Limb (tissue), 2 donors: Measurements from ENCODE around the gene KDM7A.
"Not testable (repeated sequence)": the region's sequence is repeated elsewhere in the genome, so short reads cannot be mapped to it uniquely, and the experiment has no call there.

ENCODE experiments used
- DNase-seq, 2 donors: peaks; one replicate each; pipeline ENCODE4 v3.0.0-alpha.2; 2016; ENCODE audit errors: extremely low spot score in 2 of 2

The KDM7A gene

GRCh38 chr7:140160308-140160707 lies 16.5 kb downstream of the KDM7A start:
- DNase-seq = no peak

- DNase-seq = no peak
These were observed 17.3 kb downstream of the KDM7A start for GRCh38 chr7:140159497-140159896.

- DNase-seq = no peak
These were observed 20.2 kb downstream of the KDM7A start for GRCh38 chr7:140156460-140157080.

DNA sequence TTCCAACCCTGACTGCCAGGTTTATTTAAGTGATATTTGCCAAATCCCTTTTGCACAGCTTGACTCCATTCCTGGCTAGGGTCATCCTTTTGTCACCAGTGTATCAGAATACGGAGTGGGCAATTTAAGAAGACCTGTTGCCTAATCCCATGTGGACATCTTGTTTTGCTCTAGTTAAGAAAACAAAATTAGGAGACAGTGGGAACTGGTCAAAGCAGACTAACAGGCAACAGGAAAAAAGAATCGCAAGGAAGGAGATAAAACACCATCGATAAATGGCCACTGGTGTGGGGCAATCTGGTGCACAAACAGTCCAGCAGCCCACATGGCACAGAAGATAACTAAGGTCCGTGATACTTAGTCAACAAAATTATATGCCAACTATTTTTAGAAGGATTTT lies 21.4 kb downstream of the KDM7A start:
- DNase-seq = no peak

DNA sequence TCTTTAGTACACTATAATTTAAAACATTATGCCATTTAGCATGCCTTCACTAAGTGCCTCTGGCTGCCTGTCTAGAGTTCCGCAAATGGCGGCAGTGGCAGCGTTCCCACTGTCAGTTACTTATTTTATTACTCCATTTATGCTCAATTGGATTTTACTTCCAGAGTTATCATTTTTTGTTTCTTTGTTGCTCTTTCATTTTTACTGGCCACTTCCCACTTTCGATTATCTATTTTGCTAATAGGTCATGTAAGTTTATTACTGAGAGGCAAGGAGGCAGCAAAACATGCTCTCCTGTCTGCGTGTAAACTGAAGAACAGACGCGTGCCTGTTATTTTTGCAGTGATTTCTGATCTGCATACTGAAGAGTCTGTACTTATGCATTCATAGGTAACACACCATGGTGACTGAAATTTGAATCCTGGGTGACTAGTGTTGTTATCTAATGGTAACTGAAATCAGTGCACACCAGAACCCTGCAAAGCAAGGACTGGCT lies 23.1 kb downstream of the KDM7A start:
- no peak for DNase-seq

DNA sequence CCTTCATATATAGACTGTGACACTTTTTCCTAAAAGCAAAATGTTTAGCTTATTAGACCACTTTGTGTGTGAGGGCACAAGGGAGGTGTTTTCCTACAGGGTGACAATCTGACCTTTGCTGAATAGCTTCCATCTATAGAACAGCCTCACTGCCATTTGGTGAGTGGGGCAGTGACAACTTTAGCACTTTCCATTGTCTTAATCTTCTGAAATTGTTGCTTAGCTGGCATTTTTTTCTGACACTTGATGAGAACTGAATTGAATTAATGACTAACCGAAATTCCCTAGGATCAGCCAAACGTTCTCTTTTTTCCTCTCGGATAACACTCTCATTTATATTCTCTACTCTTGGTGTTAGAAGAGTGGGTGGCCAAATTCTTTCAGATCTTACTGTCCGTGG lies 30.2 kb downstream of the KDM7A start:
- no peak for DNase-seq

DNA sequence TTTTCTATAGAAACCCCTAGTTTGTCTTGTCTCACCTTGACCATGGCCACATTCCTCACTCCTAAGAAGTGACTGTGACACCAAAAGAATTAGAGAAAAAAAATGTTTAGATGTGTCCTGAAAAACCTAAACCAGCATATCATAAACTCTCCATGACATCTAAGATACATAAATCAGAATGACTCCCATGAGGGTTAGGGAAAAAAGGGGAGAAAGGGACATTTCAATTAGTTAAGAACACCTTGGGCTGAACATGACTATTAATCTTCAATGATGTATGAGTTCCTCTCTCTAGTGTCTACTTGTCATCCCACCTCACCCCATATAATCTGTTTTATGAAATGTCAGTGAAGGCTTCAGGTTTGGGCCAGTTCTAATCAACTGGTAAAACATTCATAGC lies 31.1 kb downstream of the KDM7A start:
- DNase-seq = no peak

DNA sequence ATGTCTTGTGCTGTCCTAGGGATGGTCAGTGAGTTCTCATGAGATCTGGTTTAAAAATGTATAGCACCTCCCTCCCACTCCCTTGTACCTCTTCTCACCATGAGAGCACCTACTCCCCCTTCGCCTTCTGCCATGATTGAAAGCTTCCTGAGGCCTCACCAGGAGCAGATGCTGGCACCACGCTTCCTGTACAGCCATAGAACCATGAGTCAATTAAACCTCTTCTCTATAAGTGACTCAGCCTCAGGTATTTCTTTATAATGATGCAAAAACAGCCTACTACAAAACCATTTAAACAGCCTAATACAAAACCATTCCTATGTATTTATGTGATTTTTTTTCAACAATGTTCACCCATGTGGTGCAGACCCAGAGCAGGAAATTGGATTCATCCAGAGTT lies 32.0 kb downstream of the KDM7A start:
- DNase-seq = no peak

GRCh38 chr7:140143997-140144396 lies 32.8 kb downstream of the KDM7A start:
- no peak for DNase-seq

DNA sequence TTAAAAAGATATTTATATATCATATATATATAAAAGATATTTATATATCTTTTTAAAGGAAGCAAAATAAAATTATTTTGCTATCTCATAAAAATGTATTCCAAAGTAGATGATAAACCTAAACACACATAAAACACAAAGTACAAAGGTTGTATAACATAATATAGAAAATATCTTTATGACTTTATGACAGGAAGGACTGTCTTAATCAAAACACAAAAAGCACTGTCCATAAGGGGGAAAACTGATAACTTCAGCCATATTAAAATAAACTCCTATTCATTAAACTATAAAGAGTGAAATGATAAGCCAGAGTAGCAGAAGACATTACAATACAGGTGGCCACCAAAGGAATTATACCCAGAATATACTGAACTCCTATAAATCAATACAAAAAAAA lies 34.8 kb downstream of the KDM7A start:
- DNase-seq = no peak

DNA sequence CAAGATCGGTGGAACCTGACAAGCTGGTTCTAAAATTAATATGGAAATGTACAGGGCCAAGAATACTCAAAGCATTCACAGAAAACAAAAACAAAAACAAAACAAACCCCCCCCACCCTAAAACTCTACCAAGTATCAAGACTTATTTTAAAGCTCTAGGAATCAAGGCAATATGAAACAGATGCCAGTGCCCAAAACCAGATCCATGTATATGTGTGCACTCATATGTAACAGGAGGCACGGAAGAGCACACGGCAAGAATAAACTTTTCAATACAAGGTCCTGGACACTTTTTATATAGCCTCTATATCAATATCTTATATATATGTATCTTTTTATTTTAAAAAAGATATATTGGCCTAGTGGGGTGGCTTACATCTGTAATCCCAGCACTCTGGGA lies 35.5 kb downstream of the KDM7A start:
- DNase-seq = no peak

- no peak for DNase-seq
These were observed 39.7 kb downstream of the KDM7A start for GRCh38 chr7:140137078-140137477.

- DNase-seq = no peak
These were observed 40.7 kb downstream of the KDM7A start for GRCh38 chr7:140136073-140136472.

GRCh38 chr7:140134039-140134438 lies 42.7 kb downstream of the KDM7A start:
- no peak for DNase-seq

- DNase-seq = no peak
These were observed 49.2 kb downstream of the KDM7A start for GRCh38 chr7:140127360-140128127.

GRCh38 chr7:140126435-140127034 lies 50.2 kb downstream of the KDM7A start:
- DNase-seq = no peak

GRCh38 chr7:140122965-140123364 lies 53.8 kb downstream of the KDM7A start:
- DNase-seq = no peak

GRCh38 chr7:140121326-140121725 lies 55.5 kb downstream of the KDM7A start:
- DNase-seq = no peak

DNA sequence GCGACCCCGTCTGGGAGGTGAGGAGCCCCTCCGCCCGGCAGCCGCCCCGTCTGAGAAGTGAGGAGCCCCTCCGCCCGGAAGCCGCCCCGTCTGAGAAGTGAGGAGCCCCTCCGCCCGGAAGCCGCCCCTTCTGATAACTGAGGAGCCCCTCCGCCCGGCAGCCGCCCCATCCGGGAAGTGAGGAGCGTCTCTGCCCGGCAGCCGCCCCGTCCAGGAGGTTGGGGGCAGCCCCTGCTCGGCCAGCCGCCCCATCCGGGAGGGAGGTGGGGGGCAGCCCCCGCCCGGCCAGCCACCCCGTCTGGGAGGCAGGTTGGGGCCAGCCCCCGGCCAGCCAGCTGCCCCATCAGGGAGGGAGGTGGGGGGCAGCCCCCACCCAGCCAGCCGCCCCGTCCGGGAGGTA lies 62.0 kb downstream of the KDM7A start:
- not testable (repeated sequence) for DNase-seq

- not testable (repeated sequence) for DNase-seq
These were observed 68.0 kb downstream of the KDM7A start for GRCh38 chr7:140108777-140109176.

DNA sequence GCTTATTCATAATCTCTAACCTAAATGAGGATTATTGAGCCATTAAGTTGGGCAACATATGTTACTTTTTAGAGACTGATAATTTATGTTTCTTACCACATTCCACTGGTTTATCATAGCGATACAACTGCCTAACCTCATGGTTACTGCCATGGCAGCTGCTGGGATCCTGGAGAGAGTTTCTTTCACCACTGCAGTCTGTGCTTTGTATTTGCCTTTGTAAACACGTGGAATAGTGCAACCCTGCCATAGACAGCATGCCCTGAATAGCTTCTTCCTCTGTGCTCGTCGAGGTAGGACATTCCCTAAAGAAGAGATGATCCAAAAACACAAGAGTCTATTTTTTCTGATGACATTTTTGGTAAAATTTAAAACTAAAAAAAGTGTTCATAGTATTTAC lies 80.3 kb downstream of the KDM7A start:
- no peak for DNase-seq

- no peak for DNase-seq
These were observed 83.4 kb downstream of the KDM7A start for GRCh38 chr7:140093375-140093774.

DNA sequence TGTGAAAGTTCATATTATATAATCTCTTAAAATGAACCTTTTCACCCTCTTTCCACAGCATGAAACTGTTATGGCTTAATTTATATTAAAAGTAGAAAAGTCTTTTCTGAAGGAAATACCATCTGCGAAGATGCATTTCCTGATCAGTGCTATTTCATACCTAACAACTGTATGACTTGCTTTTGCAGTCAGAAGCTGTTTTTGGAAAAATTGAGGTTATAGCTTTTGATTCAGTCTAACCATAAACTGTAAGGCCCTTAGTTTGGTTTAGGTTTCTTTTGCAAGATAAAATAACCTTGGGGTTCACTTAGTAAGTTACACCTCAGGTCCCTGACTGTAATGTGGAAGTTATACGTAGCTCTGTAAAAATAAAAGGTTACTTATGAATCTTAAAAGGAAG lies 91.3 kb downstream of the KDM7A start:
- DNase-seq = no peak
